ENCODE measurements around the gene HDGF. TPM values are rescaled to one million over a fixed set of nuclear protein-coding genes. Genes with fewer than 3 reads are reported as not detected.

Gene HDGF
- total RNA-seq, 1 donor from 2014 or later = 246 TPM

- Histone ChIP-seq H3K4me1 (peaks cover 75% of the 10 kb centered on the region), H3K27ac (peak overlapping the region; percentile 91), H3K9ac (no peak overlapping the region), H3F3A (ENCODE audit: low read depth) (peaks cover 83% of the 10 kb centered on the region), H2AFZ (replicated peaks) (no peak overlapping the region), H3K9me3 (ENCODE audit: low read depth) (no peaks in the 10 kb centered on the region), H3K79me2 (ENCODE audit: low read depth) (peaks cover 33% of the 10 kb centered on the region), H3K4me3 (peak overlapping the region; percentile 61), H3K27me3 (peaks cover 16% of the 10 kb centered on the region), H3K4me2 (peak overlapping the region; percentile 96), H4K20me1 (ENCODE audit: low read depth) (peaks cover 28% of the 10 kb centered on the region), H3K36me3 (no peaks in the 10 kb centered on the region)
- peak overlapping the region; percentile 87 for H3K4me3 Mint-ChIP-seq
- TF ChIP-seq EZH2phosphoT487 (IDR thresholded peaks at IDR 0.05) (no peak), CTCF (IDR thresholded peaks at IDR 0.05) (no peak), EZH2 (IDR thresholded peaks at IDR 0.05) (no peak)
- peak; percentile 90 for DNase-seq (ENCODE audit: low spot score)
- peak overlapping the region; percentile 97 for H3K27ac Mint-ChIP-seq
- peaks cover 20% of the 10 kb centered on the region for H3K27me3 Mint-ChIP-seq (ENCODE audit: insufficient read depth, low read depth)
- peaks cover 76% of the 10 kb centered on the region for H3K4me1 Mint-ChIP-seq
- H3K36me3 Mint-ChIP-seq = no peaks in the 10 kb centered on the region
- H3K9me3 Mint-ChIP-seq = no peaks in the 10 kb centered on the region
Observed at GRCh38 chr1:156706657-156707416, 44.6 kb downstream of the HDGF start.

GRCh38 chr1:156705918-156706656 is 45.4 kb downstream of the HDGF start:
- Histone ChIP-seq H3K27ac (peak overlapping the region; percentile 91), H4K20me1 (ENCODE audit: low read depth) (peaks cover 35% of the 10 kb centered on the region), H3K4me1 (peaks cover 70% of the 10 kb centered on the region), H3K27me3 (peaks cover 16% of the 10 kb centered on the region), H3K36me3 (no peaks in the 10 kb centered on the region), H3K9ac (no peak overlapping the region), H3K79me2 (ENCODE audit: low read depth) (peaks cover 35% of the 10 kb centered on the region), H2AFZ (replicated peaks) (peak overlapping the region; percentile 44), H3K9me3 (ENCODE audit: low read depth) (no peaks in the 10 kb centered on the region), H3K4me3 (peak overlapping the region; percentile 61), H3F3A (ENCODE audit: low read depth) (peaks cover 75% of the 10 kb centered on the region), H3K4me2 (peak overlapping the region; percentile 96)
- no peaks in the 10 kb centered on the region for H3K9me3 Mint-ChIP-seq
- peak overlapping the region; percentile 97 for H3K27ac Mint-ChIP-seq
- no peaks in the 10 kb centered on the region for H3K36me3 Mint-ChIP-seq
- H3K4me1 Mint-ChIP-seq = peaks cover 68% of the 10 kb centered on the region
- peaks cover 18% of the 10 kb centered on the region for H3K27me3 Mint-ChIP-seq (ENCODE audit: insufficient read depth, low read depth)
- peak; percentile 94 for DNase-seq (ENCODE audit: low spot score)
- peak; percentile 84 for TF ChIP-seq CTCF (IDR thresholded peaks at IDR 0.05)
- no peak for TF ChIP-seq EZH2 (IDR thresholded peaks at IDR 0.05)
- TF ChIP-seq EZH2phosphoT487 (IDR thresholded peaks at IDR 0.05) = no peak
- H3K4me3 Mint-ChIP-seq = peak overlapping the region; percentile 87

- peaks cover 35% of the 10 kb centered on the region for H3K79me2 ChIP-seq (ENCODE audit: low read depth)
- DNase-seq (ENCODE audit: low spot score) = peak; percentile 83
- H3K27me3 Mint-ChIP-seq (ENCODE audit: insufficient read depth, low read depth) = peaks cover 16% of the 10 kb centered on the region
- H3K27ac ChIP-seq = peak within 1 kb of the TSS; percentile 91
- no peaks in the 10 kb centered on the region for H3K36me3 ChIP-seq
- H3K4me3 ChIP-seq = peak within 1 kb of the TSS; percentile 61
- peaks cover 62% of the 10 kb centered on the region for H3K4me1 Mint-ChIP-seq
- H3K9me3 ChIP-seq (ENCODE audit: low read depth) = no peaks in the 10 kb centered on the region
- H4K20me1 ChIP-seq (ENCODE audit: low read depth) = peaks cover 39% of the 10 kb centered on the region
- H3K27ac Mint-ChIP-seq = peak within 1 kb of the TSS; percentile 97
- H2AFZ ChIP-seq (replicated peaks) = peak within 1 kb of the TSS; percentile 44
- H3F3A ChIP-seq (ENCODE audit: low read depth) = peaks cover 70% of the 10 kb centered on the region
- H3K4me2 ChIP-seq = peak within 1 kb of the TSS; percentile 96
- peaks cover 63% of the 10 kb centered on the region for H3K4me1 ChIP-seq
- H3K4me3 Mint-ChIP-seq = peak within 1 kb of the TSS; percentile 87
- H3K9me3 Mint-ChIP-seq = no peaks in the 10 kb centered on the region
- H3K36me3 Mint-ChIP-seq = no peaks in the 10 kb centered on the region
- peaks cover 16% of the 10 kb centered on the region for H3K27me3 ChIP-seq
- TF ChIP-seq CTCF (IDR thresholded peaks at IDR 0.05) (no peak), EZH2phosphoT487 (IDR thresholded peaks at IDR 0.05) (no peak), EZH2 (IDR thresholded peaks at IDR 0.05) (no peak)
- H3K9ac ChIP-seq = peak within 1 kb of the TSS; percentile 15
Observed at GRCh38 chr1:156705321-156705917, 46.1 kb downstream of the HDGF start, which contains the start of gene CRABP2. CRABP2 (minus strand) TSS chr1:156705583; CDS start chr1:156705446, 137 bp downstream.
